ENCODE data around the gene TLCD2. TPM values are rescaled to one million over a fixed set of nuclear protein-coding genes. Genes with fewer than 3 reads are reported as not detected.
A peak's percentile ranks its signal among the peaks of the same experiment; 100 is the strongest.

Gene TLCD2
- total and polyA plus RNA-seq, 2 of the 13 experiments (the other 11 are each of a cell fraction or from before 2014, with no cell fraction given) = 0.90 to 1.1 TPM

DNA sequence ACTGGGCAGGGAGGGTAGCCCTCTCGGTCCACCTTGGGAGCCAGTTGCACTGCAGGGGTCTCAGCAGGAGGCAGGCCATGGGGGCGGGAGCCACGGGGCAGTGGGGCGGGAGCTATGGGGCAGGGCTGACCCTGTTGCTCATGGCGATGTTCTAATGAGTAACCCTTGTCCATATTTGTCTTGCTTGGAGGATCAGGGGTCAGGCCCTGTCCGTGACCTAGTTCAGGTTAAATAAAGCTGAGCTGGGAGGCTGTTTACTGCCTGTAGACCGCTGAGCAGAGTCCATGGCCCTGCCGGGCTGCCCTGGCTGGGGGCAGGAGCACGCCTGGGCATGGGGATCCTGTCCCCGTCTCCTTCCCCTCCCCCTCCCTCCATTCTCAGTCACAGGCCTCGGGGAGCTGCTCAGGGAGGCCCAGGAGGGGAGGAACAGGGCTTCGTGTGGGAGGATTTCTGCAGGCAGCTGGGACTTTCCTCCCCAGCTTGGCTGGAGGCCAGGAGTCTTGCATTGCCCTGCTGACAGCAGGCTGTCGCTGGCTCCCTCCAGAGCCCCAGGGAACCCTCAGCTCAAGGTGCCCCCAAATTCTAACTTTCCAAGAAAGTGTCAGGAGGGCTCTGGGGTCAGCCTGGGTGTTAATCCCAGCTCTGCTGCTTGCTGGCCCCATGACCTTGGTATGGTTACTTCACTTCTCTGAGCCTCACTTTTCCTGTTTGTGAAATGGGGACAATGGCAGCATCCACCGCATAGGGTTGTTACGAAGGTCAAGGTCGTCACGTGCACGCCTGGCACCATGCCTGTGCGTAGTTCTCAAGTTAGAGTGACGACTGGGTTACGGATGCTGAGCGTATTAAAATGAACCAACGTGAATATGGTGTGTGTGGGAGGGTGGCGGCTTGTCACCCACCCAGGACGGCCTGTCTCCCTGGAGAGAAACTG lies 26.4 kb upstream of the TLCD2 start (continued):
- no peak for TF ChIP-seq TSC22D2 (CRISPR knock-in tag; IDR thresholded peaks at IDR 0.05; ENCODE audit: borderline replicate concordance)
- TF ChIP-seq, protein P1, sequence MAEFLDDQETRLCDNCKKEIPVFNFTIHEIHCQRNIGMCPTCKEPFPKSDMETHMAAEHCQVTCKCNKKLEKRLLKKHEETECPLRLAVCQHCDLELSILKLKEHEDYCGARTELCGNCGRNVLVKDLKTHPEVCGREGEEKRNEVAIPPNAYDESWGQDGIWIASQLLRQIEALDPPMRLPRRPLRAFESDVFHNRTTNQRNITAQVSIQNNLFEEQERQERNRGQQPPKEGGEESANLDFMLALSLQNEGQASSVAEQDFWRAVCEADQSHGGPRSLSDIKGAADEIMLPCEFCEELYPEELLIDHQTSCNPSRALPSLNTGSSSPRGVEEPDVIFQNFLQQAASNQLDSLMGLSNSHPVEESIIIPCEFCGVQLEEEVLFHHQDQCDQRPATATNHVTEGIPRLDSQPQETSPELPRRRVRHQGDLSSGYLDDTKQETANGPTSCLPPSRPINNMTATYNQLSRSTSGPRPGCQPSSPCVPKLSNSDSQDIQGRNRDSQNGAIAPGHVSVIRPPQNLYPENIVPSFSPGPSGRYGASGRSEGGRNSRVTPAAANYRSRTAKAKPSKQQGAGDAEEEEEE (CRISPR knock-in tag; IDR thresholded peaks at IDR 0.05; ENCODE audit: borderline replicate concordance) = peak; percentile 49; the same call in 1 of the 2 replicates
- peak; percentile 98 for TF ChIP-seq PITX1 (CRISPR knock-in tag; IDR thresholded peaks at IDR 0.05)
- TF ChIP-seq ZNF724P (CRISPR knock-in tag; IDR thresholded peaks at IDR 0.05; ENCODE audit: borderline replicate concordance) = 0 out of 2 replicates have a peak, but pooled peaks have one; percentile 4
- TF ChIP-seq, protein P2, sequence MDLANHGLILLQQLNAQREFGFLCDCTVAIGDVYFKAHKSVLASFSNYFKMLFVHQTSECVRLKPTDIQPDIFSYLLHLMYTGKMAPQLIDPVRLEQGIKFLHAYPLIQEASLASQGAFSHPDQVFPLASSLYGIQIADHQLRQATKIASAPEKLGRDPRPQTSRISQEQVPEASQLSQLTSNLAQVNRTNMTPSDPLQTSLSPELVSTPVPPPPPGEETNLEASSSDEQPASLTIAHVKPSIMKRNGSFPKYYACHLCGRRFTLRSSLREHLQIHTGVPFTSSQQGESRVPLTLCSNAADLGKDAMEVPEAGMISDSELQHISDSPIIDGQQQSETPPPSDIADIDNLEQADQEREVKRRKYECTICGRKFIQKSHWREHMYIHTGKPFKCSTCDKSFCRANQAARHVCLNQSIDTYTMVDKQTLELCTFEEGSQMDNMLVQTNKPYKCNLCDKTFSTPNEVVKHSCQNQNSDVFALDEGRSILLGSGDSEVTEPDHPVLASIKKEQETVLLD (CRISPR knock-in tag; IDR thresholded peaks at IDR 0.05; ENCODE audit: low read depth) = peak; percentile 36; the same call in 1 of the 2 replicates
- TF ChIP-seq ZNF30 (CRISPR knock-in tag; IDR thresholded peaks at IDR 0.05) = no peak
- TF ChIP-seq ZNF557 (CRISPR knock-in tag; IDR thresholded peaks at IDR 0.05) = no peak; the same call in 1 of the 2 replicates
- no peak for TF ChIP-seq FIP1L1 (IDR thresholded peaks at IDR 0.05; ENCODE audit: borderline replicate concordance, insufficient read depth, low read depth, low read length)
- TF ChIP-seq KDM2A (CRISPR knock-in tag; IDR thresholded peaks at IDR 0.05; ENCODE audit: borderline replicate concordance, low read depth) = 0 out of 2 replicates have a peak, but pooled peaks have one; percentile 25
- TF ChIP-seq ZNF674 (CRISPR knock-in tag; IDR thresholded peaks at IDR 0.05; ENCODE audit: low read depth) = 0 out of 2 replicates have a peak, but pooled peaks have one; percentile 46
- no peak for TF ChIP-seq ZC3H4 (CRISPR knock-in tag; IDR thresholded peaks at IDR 0.05; ENCODE audit: borderline replicate concordance)
- TF ChIP-seq NFE2 (CRISPR knock-in tag; IDR thresholded peaks at IDR 0.05) = no peak
- TF ChIP-seq ZSCAN12 (CRISPR knock-in tag; IDR thresholded peaks at IDR 0.05) = peak; percentile 63; the same call in 1 of the 2 replicates
- TF ChIP-seq SNAPC4 (CRISPR knock-in tag; IDR thresholded peaks at IDR 0.05) = no peak
- TF ChIP-seq, protein P3, sequence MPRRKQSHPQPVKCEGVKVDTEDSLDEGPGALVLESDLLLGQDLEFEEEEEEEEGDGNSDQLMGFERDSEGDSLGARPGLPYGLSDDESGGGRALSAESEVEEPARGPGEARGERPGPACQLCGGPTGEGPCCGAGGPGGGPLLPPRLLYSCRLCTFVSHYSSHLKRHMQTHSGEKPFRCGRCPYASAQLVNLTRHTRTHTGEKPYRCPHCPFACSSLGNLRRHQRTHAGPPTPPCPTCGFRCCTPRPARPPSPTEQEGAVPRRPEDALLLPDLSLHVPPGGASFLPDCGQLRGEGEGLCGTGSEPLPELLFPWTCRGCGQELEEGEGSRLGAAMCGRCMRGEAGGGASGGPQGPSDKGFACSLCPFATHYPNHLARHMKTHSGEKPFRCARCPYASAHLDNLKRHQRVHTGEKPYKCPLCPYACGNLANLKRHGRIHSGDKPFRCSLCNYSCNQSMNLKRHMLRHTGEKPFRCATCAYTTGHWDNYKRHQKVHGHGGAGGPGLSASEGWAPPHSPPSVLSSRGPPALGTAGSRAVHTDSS (CRISPR knock-in tag; conservative IDR thresholded peaks at IDR 0.05) = no peak
- TF ChIP-seq ZNF124 (CRISPR knock-in tag; IDR thresholded peaks at IDR 0.05) = no peak; the same call in 1 of the 2 replicates

Measured in HepG2 (cell line).